ENCODE measurements around the gene PPFIA2. TPM values are rescaled to one million over a fixed set of nuclear protein-coding genes. Genes with fewer than 3 reads are reported as not detected.

The PPFIA2 gene
- total RNA-seq: not detected

- Mint-ChIP-seq H3K4me1 (peaks cover 10% of the 10 kb centered on the region), H3K9me3 (no peaks in the 10 kb centered on the region), H3K4me3 (peak within 1 kb of the TSS; percentile 63), H3K27me3 (peaks cover 23% of the 10 kb centered on the region), H3K27ac (no peak within 1 kb of the TSS), H3K36me3 (ENCODE audit: low read depth) (no peaks in the 10 kb centered on the region)
- peak; percentile 45 for ATAC-seq (replicated peaks)
Observed at GRCh38 chr12:81759190-81760051, at the start of gene PPFIA2. Gene PPFIA2 (minus strand): TSS chr12:81759350.

GRCh38 chr12:81800298-81801148, 41.4 kb upstream of the PPFIA2 start:
- peak; percentile 73 for ATAC-seq (replicated peaks)
- Mint-ChIP-seq H3K27me3 (peaks cover 3% of the 10 kb centered on the region), H3K4me3 (no peak overlapping the region), H3K27ac (no peak overlapping the region), H3K36me3 (ENCODE audit: low read depth) (no peaks in the 10 kb centered on the region), H3K9me3 (no peaks in the 10 kb centered on the region), H3K4me1 (peaks cover 8% of the 10 kb centered on the region)

- H3K27me3 Mint-ChIP-seq: peaks cover 3% of the 10 kb centered on the region
- no peak overlapping the region for H3K4me3 Mint-ChIP-seq
- H3K27ac Mint-ChIP-seq: no peak overlapping the region
- no peaks in the 10 kb centered on the region for H3K36me3 Mint-ChIP-seq (ENCODE audit: low read depth)
- peaks cover 8% of the 10 kb centered on the region for H3K4me1 Mint-ChIP-seq
- ATAC-seq (replicated peaks): no peak
- no peaks in the 10 kb centered on the region for H3K9me3 Mint-ChIP-seq
Observed at GRCh38 chr12:81798294-81798693, 39.1 kb upstream of the PPFIA2 start.

- no peaks in the 10 kb centered on the region for H3K9me3 Mint-ChIP-seq
- no peaks in the 10 kb centered on the region for H3K36me3 Mint-ChIP-seq (ENCODE audit: low read depth)
- no peak overlapping the region for H3K27ac Mint-ChIP-seq
- H3K4me3 Mint-ChIP-seq: no peak overlapping the region
- ATAC-seq (replicated peaks): no peak
- H3K27me3 Mint-ChIP-seq: peaks cover 3% of the 10 kb centered on the region
- H3K4me1 Mint-ChIP-seq: peaks cover 8% of the 10 kb centered on the region
Observed at GRCh38 chr12:81797100-81797499, 38.0 kb upstream of the PPFIA2 start.

GRCh38 chr12:81792666-81793065, 33.5 kb upstream of the PPFIA2 start:
- Mint-ChIP-seq H3K36me3 (ENCODE audit: low read depth) (no peaks in the 10 kb centered on the region), H3K27me3 (no peaks in the 10 kb centered on the region), H3K4me3 (no peak overlapping the region), H3K9me3 (no peaks in the 10 kb centered on the region), H3K27ac (no peak overlapping the region), H3K4me1 (no peaks in the 10 kb centered on the region)
- no peak for ATAC-seq (replicated peaks)

GRCh38 chr12:81779216-81779615, 20.1 kb upstream of the PPFIA2 start:
- no peaks in the 10 kb centered on the region for H3K36me3 Mint-ChIP-seq (ENCODE audit: low read depth)
- no peaks in the 10 kb centered on the region for H3K9me3 Mint-ChIP-seq
- no peak for ATAC-seq (replicated peaks)
- no peak overlapping the region for H3K27ac Mint-ChIP-seq
- H3K4me3 Mint-ChIP-seq: no peak overlapping the region
- no peaks in the 10 kb centered on the region for H3K4me1 Mint-ChIP-seq
- no peaks in the 10 kb centered on the region for H3K27me3 Mint-ChIP-seq

GRCh38 chr12:81778719-81779118, 19.6 kb upstream of the PPFIA2 start:
- Mint-ChIP-seq H3K4me3 (no peak overlapping the region), H3K4me1 (no peaks in the 10 kb centered on the region), H3K9me3 (no peaks in the 10 kb centered on the region), H3K27me3 (peaks cover 2% of the 10 kb centered on the region), H3K27ac (no peak overlapping the region), H3K36me3 (ENCODE audit: low read depth) (no peaks in the 10 kb centered on the region)
- no peak for ATAC-seq (replicated peaks)

- peak overlapping the region; percentile 63 for H3K4me3 Mint-ChIP-seq
- H3K27me3 Mint-ChIP-seq: peaks cover 25% of the 10 kb centered on the region
Observed at GRCh38 chr12:81758421-81759189, 545 bp downstream of the PPFIA2 start.

GRCh38 chr12:81757731-81758365, 1.3 kb downstream of the PPFIA2 start:
- H3K9me3 Mint-ChIP-seq: no peaks in the 10 kb centered on the region
- H3K4me3 Mint-ChIP-seq: peak overlapping the region; percentile 63
- H3K4me1 Mint-ChIP-seq: peaks cover 10% of the 10 kb centered on the region
- H3K36me3 Mint-ChIP-seq (ENCODE audit: low read depth): no peaks in the 10 kb centered on the region
- H3K27me3 Mint-ChIP-seq: peaks cover 26% of the 10 kb centered on the region
- no peak overlapping the region for H3K27ac Mint-ChIP-seq
- ATAC-seq (replicated peaks): no peak

More at GRCh38 chr12:81758421-81759189, 545 bp downstream of the PPFIA2 start:
- no peaks in the 10 kb centered on the region for H3K9me3 Mint-ChIP-seq
- H3K36me3 Mint-ChIP-seq (ENCODE audit: low read depth): no peaks in the 10 kb centered on the region
- H3K4me1 Mint-ChIP-seq: peaks cover 10% of the 10 kb centered on the region
- no peak overlapping the region for H3K27ac Mint-ChIP-seq
- no peak for ATAC-seq (replicated peaks)

- ATAC-seq (replicated peaks): no peak
- H3K4me3 Mint-ChIP-seq: no peak overlapping the region
- no peaks in the 10 kb centered on the region for H3K4me1 Mint-ChIP-seq
- H3K9me3 Mint-ChIP-seq: no peaks in the 10 kb centered on the region
- no peaks in the 10 kb centered on the region for H3K27me3 Mint-ChIP-seq
- H3K27ac Mint-ChIP-seq: no peak overlapping the region
- no peaks in the 10 kb centered on the region for H3K36me3 Mint-ChIP-seq (ENCODE audit: low read depth)
Observed at GRCh38 chr12:81729781-81730180, 29.4 kb downstream of the PPFIA2 start.

- H3K27me3 Mint-ChIP-seq: peaks cover 4% of the 10 kb centered on the region
- peaks cover 3% of the 10 kb centered on the region for H3K9me3 Mint-ChIP-seq
- H3K27ac Mint-ChIP-seq: no peak overlapping the region
- ATAC-seq (replicated peaks): no peak
- H3K4me3 Mint-ChIP-seq: no peak overlapping the region
- no peaks in the 10 kb centered on the region for H3K36me3 Mint-ChIP-seq (ENCODE audit: low read depth)
- H3K4me1 Mint-ChIP-seq: no peaks in the 10 kb centered on the region
Observed at GRCh38 chr12:81727391-81727790, 31.8 kb downstream of the PPFIA2 start.

- Mint-ChIP-seq H3K9me3 (peaks cover 3% of the 10 kb centered on the region), H3K4me3 (no peak overlapping the region), H3K27ac (no peak overlapping the region), H3K36me3 (ENCODE audit: low read depth) (no peaks in the 10 kb centered on the region), H3K4me1 (no peaks in the 10 kb centered on the region), H3K27me3 (peaks cover 4% of the 10 kb centered on the region)
- no peak for ATAC-seq (replicated peaks)
Observed at GRCh38 chr12:81726634-81727033, 32.5 kb downstream of the PPFIA2 start.

GRCh38 chr12:81723361-81723760, 35.8 kb downstream of the PPFIA2 start:
- H3K27ac Mint-ChIP-seq: no peak overlapping the region
- H3K27me3 Mint-ChIP-seq: peaks cover 4% of the 10 kb centered on the region
- no peak for ATAC-seq (replicated peaks)
- no peaks in the 10 kb centered on the region for H3K36me3 Mint-ChIP-seq (ENCODE audit: low read depth)
- peaks cover 3% of the 10 kb centered on the region for H3K9me3 Mint-ChIP-seq
- H3K4me3 Mint-ChIP-seq: no peak overlapping the region
- H3K4me1 Mint-ChIP-seq: no peaks in the 10 kb centered on the region

GRCh38 chr12:81722004-81722403, 37.1 kb downstream of the PPFIA2 start:
- Mint-ChIP-seq H3K4me1 (no peaks in the 10 kb centered on the region), H3K27me3 (peaks cover 4% of the 10 kb centered on the region), H3K4me3 (no peak overlapping the region), H3K27ac (no peak overlapping the region), H3K36me3 (ENCODE audit: low read depth) (no peaks in the 10 kb centered on the region), H3K9me3 (peaks cover 3% of the 10 kb centered on the region)
- ATAC-seq (replicated peaks): no peak
